HepG2 (cell line): ENCODE data around the gene KIAA0825. TPM values are rescaled to one million over a fixed set of nuclear protein-coding genes. Genes with fewer than 3 reads are reported as not detected.

Experiments used
- ATAC-seq: fragments of 200-7000 bp; cut with Tn5 transposase; 3 replicates; pipeline ENCODE4 v1.9.1; 2020; ENCODE audit warnings: mild to moderate bottlenecking, moderate library complexity
- BruUV-seq: library from RNA; stranded (reverse); fragments of 400-500 nt; replicated peaks from 2 replicates; lab custom pipeline; 2021; lab: Mats Ljungman, UMichigan
- CTCF ChIA-PET: fragments of 300-600 bp; formaldehyde crosslinking; extraction: SDS; loops from one replicate; lab custom pipeline; 2021; ENCODE audit warnings: low total read pairs, inconsistent platforms, low intra/inter-chr PET ratio; lab: Yijun Ruan, JAX
- POLR2A ChIA-PET: fragments of 350-600 bp; sonication (Branson Sonifier 250); formaldehyde crosslinking; loops from one replicate; lab custom pipeline; 2020; ENCODE audit warnings: antibody characterized with exemption, inconsistent platforms; lab: Yijun Ruan, JAX
- DNase-seq: peaks from one replicate; pipeline ENCODE4 v3.0.0-alpha.2; 2015; ENCODE audit warnings: low spot score
- FAIRE-seq: peaks from 3 replicates; lab custom pipeline; 2011; peaks lifted over from hg19 to GRCh38; lab: Jason Lieb, UNC
- H2AFZ ChIP-seq: one replicate; pipeline ENCODE4 v1.6.1; 2011; ENCODE audit warnings: low read length, inconsistent platforms
- H3K27ac ChIP-seq: fragments of 300-600 bp; 3 replicates; pipeline ENCODE4 v1.8.0; 2011; ENCODE audit warnings: mixed run types, mild to moderate bottlenecking, mixed read lengths, low read length, inconsistent platforms; ENCODE audit not compliant: insufficient read depth; ENCODE audit errors: extremely low read length
- H3K27me3 ChIP-seq, 2 experiments: fragments of 200-600 bp in 1 of 2; 2 replicates in 1 of 2; 3 replicates in 1 of 2; pipeline versions ENCODE4 v1.6.0 to v1.8.0; 2011; ENCODE audit warnings: low read length in 2 of 2, mild to moderate bottlenecking in 2 of 2, moderate library complexity in 2 of 2, inconsistent platforms in 1 of 2; ENCODE audit not compliant: insufficient read depth in 2 of 2, control insufficient read depth in 1 of 2
- H3K36me3 ChIP-seq, 2 experiments: fragments of 200-600 bp in 1 of 2; replicated peaks in 1 of 2; 2 replicates in 1 of 2; 3 replicates in 1 of 2; pipeline versions ENCODE4 v1.5.1 to v1.8.0; 2011; ENCODE audit warnings: low read length in 2 of 2, inconsistent platforms in 1 of 2; ENCODE audit not compliant: insufficient read depth in 2 of 2, control insufficient read depth in 1 of 2
- H3K4me1 ChIP-seq: 2 replicates; pipeline ENCODE4 v1.5.1; 2012; ENCODE audit warnings: low read length, inconsistent platforms; ENCODE audit not compliant: insufficient read depth
- H3K4me2 ChIP-seq: 2 replicates; pipeline ENCODE4 v1.6.0; 2011; ENCODE audit warnings: low read depth, low read length, inconsistent platforms
- H3K4me3 ChIP-seq, 3 experiments: fragments of 200-600 bp in 1 of 3; sonication (generic), shearing (Covaris generic) in 1 of 3; replicated peaks in 1 of 3; 2 replicates each; pipeline ENCODE4 v1.5.1; 2011 to 2016; ENCODE audit warnings: low read length in 3 of 3, inconsistent platforms in 2 of 3, low read depth in 2 of 3, mild to moderate bottlenecking in 2 of 3, control low read depth in 1 of 3, mixed read lengths in 1 of 3; ENCODE audit not compliant: insufficient read depth in 1 of 3
- H3K79me2 ChIP-seq: one replicate; pipeline ENCODE4 v1.6.1; 2011; ENCODE audit warnings: low read length, inconsistent platforms; ENCODE audit not compliant: insufficient read depth
- H3K9ac ChIP-seq: 2 replicates; pipeline ENCODE4 v1.6.0; 2011; ENCODE audit warnings: mild to moderate bottlenecking, low read depth, low read length, inconsistent platforms; ENCODE audit not compliant: insufficient read depth
- H3K9me3 ChIP-seq: 2 replicates; pipeline ENCODE4 v1.5.1; 2012; ENCODE audit warnings: mild to moderate bottlenecking, low read length
- H4K20me1 ChIP-seq: 2 replicates; pipeline ENCODE4 v1.6.0; 2011; ENCODE audit warnings: inconsistent platforms, mild to moderate bottlenecking, low read length, moderate library complexity; ENCODE audit not compliant: insufficient read depth
- BRD4 ChIP-seq: sonication (generic); formaldehyde crosslinking; IDR thresholded peaks from 2 replicates; pipeline ENCODE4 v1.4.0; 2020; ENCODE audit warnings: missing genetic modification reagents
- KLF6 ChIP-seq: IDR thresholded peaks from 2 replicates; pipeline ENCODE4 v1.8.0; 2016; ENCODE audit warnings: missing biosample characterization, missing genetic modification reagents
- PHF21A ChIP-seq: sonication (generic); formaldehyde crosslinking; IDR thresholded peaks from 2 replicates; pipeline ENCODE4 v1.5.0; 2020; ENCODE audit warnings: mild to moderate bottlenecking, missing genetic modification reagents
- ZNF501 ChIP-seq: sonication (generic); formaldehyde crosslinking; IDR thresholded peaks from 2 replicates; pipeline ENCODE4 v1.5.1; 2020; ENCODE audit warnings: mild to moderate bottlenecking, moderate library complexity, missing genetic modification reagents
- in situ Hi-C: cut with HindIII; loops from 2 replicates; pipeline ENCODE4 v1.10.0; 2017; ENCODE audit warnings: low pct_unique_long_range_greater_than_20kb; ENCODE audit not compliant: extremely low pct_ligation_motif_present
- intact Hi-C: fragments of 100-400 bp; cut with micrococcal nuclease; formaldehyde crosslinking; loops from one replicate; pipeline ENCODE4 v1.10.0; 2022; ENCODE audit not compliant: unreplicated experiment
- polyA plus RNA-seq, 8 experiments: library from polyadenylated mRNA; depleted of rRNA in 3 of 8; stranded (reverse) in 7 of 8; unstranded in 1 of 8; fragments of >200 nt; fragmentation: Illumina TruSeq in 4 of 8; extraction: Trizol in 4 of 8; gene quantifications; 2 replicates each; pipeline versions ENCODE4 v1.2.1 to v1.2.3, GENCODE V29; 2011 to 2016; ENCODE audit warnings: low read depth in 4 of 8, missing spikeins in 1 of 8, mixed read lengths in 1 of 8; ENCODE audit not compliant: insufficient read depth in 1 of 8
- total RNA-seq, 5 experiments: library from RNA; depleted of rRNA; stranded (reverse); fragments of >200 nt; fragmentation: Illumina TruSeq; extraction: Trizol; gene quantifications; 2 replicates each; pipeline ENCODE4 v1.2.3, GENCODE V29; 2016; ENCODE audit warnings: low read depth in 1 of 5
- TF ChIP-seq, protein P1 (sequence below): sonication (generic); formaldehyde crosslinking; IDR thresholded peaks from 2 replicates; pipeline ENCODE4 v1.8.0; 2022; ENCODE audit warnings: missing genetic modification reagents, mild to moderate bottlenecking, moderate library complexity, borderline replicate concordance
- TF ChIP-seq, protein P2 (sequence below): sonication (generic); formaldehyde crosslinking; IDR thresholded peaks from 2 replicates; pipeline ENCODE4 v1.4.0; 2020; ENCODE audit warnings: missing genetic modification reagents
- TF ChIP-seq, protein P3 (sequence below): sonication (generic); formaldehyde crosslinking; IDR thresholded peaks from 2 replicates; pipeline ENCODE4 v1.4.0; 2020; ENCODE audit warnings: missing genetic modification reagents, mild to moderate bottlenecking, borderline replicate concordance

KIAA0825 gene
- total and polyA plus RNA-seq, 2 of the 13 experiments (the other 11 are each of a cell fraction or from before 2014, with no cell fraction given) = 0.05 to 0.51 TPM

DNA sequence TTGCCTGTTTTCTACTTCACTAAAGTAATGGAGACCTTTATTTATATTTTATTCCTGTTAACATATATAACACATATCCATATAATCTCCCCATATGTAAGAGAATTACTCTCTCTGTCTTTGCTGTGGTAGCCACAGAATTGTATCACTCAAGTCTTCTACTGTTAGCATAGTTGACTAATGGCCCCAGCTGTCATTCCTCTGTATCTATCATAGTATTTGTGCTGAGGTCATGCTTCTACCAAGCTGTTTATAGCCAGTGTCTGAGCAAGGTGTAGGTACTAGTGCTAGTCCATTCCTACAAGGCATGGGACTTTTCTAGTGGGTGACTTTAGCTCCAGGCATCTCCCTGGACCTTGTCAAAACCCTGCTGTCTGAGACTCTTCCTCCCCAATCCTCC, 244.1 kb downstream of the KIAA0825 start:
- DNase-seq = no peak
- intact Hi-C loops = no loop called here
- TF ChIP-seq KLF6 (CRISPR knock-in tag) (no peak), BRD4 (CRISPR knock-in tag) (no peak), PHF21A (CRISPR knock-in tag) (no peak), ZNF501 (CRISPR knock-in tag) (no peak)
- TF ChIP-seq, protein P1, sequence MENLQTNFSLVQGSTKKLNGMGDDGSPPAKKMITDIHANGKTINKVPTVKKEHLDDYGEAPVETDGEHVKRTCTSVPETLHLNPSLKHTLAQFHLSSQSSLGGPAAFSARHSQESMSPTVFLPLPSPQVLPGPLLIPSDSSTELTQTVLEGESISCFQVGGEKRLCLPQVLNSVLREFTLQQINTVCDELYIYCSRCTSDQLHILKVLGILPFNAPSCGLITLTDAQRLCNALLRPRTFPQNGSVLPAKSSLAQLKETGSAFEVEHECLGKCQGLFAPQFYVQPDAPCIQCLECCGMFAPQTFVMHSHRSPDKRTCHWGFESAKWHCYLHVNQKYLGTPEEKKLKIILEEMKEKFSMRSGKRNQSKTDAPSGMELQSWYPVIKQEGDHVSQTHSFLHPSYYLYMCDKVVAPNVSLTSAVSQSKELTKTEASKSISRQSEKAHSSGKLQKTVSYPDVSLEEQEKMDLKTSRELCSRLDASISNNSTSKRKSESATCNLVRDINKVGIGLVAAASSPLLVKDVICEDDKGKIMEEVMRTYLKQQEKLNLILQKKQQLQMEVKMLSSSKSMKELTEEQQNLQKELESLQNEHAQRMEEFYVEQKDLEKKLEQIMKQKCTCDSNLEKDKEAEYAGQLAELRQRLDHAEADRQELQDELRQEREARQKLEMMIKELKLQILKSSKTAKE = no peak
- TF ChIP-seq, protein P2, sequence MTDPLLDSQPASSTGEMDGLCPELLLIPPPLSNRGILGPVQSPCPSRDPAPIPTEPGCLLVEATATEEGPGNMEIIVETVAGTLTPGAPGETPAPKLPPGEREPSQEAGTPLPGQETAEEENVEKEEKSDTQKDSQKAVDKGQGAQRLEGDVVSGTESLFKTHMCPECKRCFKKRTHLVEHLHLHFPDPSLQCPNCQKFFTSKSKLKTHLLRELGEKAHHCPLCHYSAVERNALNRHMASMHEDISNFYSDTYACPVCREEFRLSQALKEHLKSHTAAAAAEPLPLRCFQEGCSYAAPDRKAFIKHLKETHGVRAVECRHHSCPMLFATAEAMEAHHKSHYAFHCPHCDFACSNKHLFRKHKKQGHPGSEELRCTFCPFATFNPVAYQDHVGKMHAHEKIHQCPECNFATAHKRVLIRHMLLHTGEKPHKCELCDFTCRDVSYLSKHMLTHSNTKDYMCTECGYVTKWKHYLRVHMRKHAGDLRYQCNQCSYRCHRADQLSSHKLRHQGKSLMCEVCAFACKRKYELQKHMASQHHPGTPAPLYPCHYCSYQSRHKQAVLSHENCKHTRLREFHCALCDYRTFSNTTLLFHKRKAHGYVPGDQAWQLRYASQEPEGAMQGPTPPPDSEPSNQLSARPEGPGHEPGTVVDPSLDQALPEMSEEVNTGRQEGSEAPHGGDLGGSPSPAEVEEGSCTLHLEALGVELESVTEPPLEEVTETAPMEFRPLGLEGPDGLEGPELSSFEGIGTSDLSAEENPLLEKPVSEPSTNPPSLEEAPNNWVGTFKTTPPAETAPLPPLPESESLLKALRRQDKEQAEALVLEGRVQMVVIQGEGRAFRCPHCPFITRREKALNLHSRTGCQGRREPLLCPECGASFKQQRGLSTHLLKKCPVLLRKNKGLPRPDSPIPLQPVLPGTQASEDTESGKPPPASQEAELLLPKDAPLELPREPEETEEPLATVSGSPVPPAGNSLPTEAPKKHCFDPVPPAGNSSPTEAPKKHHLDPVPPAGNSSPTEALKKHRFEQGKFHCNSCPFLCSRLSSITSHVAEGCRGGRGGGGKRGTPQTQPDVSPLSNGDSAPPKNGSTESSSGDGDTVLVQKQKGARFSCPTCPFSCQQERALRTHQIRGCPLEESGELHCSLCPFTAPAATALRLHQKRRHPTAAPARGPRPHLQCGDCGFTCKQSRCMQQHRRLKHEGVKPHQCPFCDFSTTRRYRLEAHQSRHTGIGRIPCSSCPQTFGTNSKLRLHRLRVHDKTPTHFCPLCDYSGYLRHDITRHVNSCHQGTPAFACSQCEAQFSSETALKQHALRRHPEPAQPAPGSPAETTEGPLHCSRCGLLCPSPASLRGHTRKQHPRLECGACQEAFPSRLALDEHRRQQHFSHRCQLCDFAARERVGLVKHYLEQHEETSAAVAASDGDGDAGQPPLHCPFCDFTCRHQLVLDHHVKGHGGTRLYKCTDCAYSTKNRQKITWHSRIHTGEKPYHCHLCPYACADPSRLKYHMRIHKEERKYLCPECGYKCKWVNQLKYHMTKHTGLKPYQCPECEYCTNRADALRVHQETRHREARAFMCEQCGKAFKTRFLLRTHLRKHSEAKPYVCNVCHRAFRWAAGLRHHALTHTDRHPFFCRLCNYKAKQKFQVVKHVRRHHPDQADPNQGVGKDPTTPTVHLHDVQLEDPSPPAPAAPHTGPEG (CRISPR knock-in tag) = no peak
- TF ChIP-seq, protein P3, sequence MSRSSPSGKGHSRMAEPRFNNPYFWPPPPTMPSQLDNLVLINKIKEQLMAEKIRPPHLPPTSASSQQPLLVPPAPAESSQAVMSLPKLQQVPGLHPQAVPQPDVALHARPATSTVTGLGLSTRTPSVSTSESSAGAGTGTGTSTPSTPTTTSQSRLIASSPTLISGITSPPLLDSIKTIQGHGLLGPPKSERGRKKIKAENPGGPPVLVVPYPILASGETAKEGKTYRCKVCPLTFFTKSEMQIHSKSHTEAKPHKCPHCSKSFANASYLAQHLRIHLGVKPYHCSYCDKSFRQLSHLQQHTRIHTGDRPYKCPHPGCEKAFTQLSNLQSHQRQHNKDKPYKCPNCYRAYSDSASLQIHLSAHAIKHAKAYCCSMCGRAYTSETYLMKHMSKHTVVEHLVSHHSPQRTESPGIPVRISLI (CRISPR knock-in tag) = no peak
- TF ChIP-seq, all 625 proteins: peak for 0
- no peaks in the 10 kb centered on the region for H3K27me3 ChIP-seq
- H3K9ac ChIP-seq = no peak overlapping the region
- H3K9me3 ChIP-seq = no peaks in the 10 kb centered on the region
- ChIA-PET CTCF (no interaction called here), POLR2A (no interaction called here)
- no peak overlapping the region for H2AFZ ChIP-seq
- H3K4me2 ChIP-seq = no peak overlapping the region
- no peaks in the 10 kb centered on the region for H3K79me2 ChIP-seq
- no peaks in the 10 kb centered on the region for H4K20me1 ChIP-seq
- BruUV-seq = no TSS peak
- H3K27ac ChIP-seq = no peak overlapping the region
- no peak for FAIRE-seq
- H3K4me1 ChIP-seq = no peaks in the 10 kb centered on the region
- H3K4me3 ChIP-seq = no peak overlapping the region
- in situ Hi-C loops = no loop called here
- no peak for ATAC-seq
- no peaks in the 10 kb centered on the region for H3K36me3 ChIP-seq
